Tibial artery (tissue), 4 donors: Measurements from ENCODE around the gene TEDC1.
A peak's percentile ranks its signal among the peaks of the same experiment; 100 is the strongest.

Experiments used
- DNase-seq, 2 donors: peaks; one replicate each; pipeline ENCODE4 v3.0.0-alpha.2; 2019
- H3K27ac ChIP-seq, 2 donors: fragments of 200-600 bp; sonication (generic) in 1 of 2; 1 replicate in 1 of 2; 2 replicates in 1 of 2; pipeline ENCODE4 v1.5.1; 2018 to 2019; ENCODE audit warnings: mild to moderate bottlenecking in 1 of 2
- H3K27me3 ChIP-seq, 2 donors: fragments of 200-600 bp; sonication (generic) in 1 of 2; one replicate each; pipeline versions ENCODE4 v1.5.1 to v1.6.0; 2016 to 2019
- H3K36me3 ChIP-seq, 3 donors: fragments of 200-600 bp; sonication (generic) in 2 of 3; one replicate each; pipeline ENCODE4 v1.5.1; 2016 to 2019; ENCODE audit warnings: mild to moderate bottlenecking in 2 of 3
- H3K4me1 ChIP-seq, 4 donors: fragments of 200-600 bp; sonication (generic) in 2 of 4; 1 replicate in 3 of 4; 2 replicates in 1 of 4; pipeline ENCODE4 v1.5.1; 2016 to 2019
- H3K4me3 ChIP-seq, 2 donors: fragments of 200-600 bp; sonication (generic) in 1 of 2; 1 replicate in 1 of 2; 2 replicates in 1 of 2; pipeline ENCODE4 v1.5.1; 2018 to 2019; ENCODE audit warnings: mild to moderate bottlenecking in 2 of 2
- H3K9me3 ChIP-seq, 3 donors: fragments of 200-600 bp; sonication (generic) in 1 of 3; one replicate each; pipeline ENCODE4 v1.5.1; 2016 to 2019
- intact Hi-C: fragments of 100-400 bp; cut with DNase I; formaldehyde crosslinking; loops from one replicate; pipeline ENCODE4 v1.15.0; 2023; ENCODE audit warnings: low total_unique reads
- TF ChIP-seq, protein P1 (sequence below), 2 experiments: fragments of 200-600 bp in 1 of 2; fragments of 450-650 bp in 1 of 2; IDR thresholded peaks; one replicate each; pipeline ENCODE4 v1.5.1; 2017 to 2019; ENCODE audit warnings: antibody characterized with exemption in 2 of 2, mild to moderate bottlenecking in 1 of 2, moderate library complexity in 1 of 2

Gene TEDC1

DNA sequence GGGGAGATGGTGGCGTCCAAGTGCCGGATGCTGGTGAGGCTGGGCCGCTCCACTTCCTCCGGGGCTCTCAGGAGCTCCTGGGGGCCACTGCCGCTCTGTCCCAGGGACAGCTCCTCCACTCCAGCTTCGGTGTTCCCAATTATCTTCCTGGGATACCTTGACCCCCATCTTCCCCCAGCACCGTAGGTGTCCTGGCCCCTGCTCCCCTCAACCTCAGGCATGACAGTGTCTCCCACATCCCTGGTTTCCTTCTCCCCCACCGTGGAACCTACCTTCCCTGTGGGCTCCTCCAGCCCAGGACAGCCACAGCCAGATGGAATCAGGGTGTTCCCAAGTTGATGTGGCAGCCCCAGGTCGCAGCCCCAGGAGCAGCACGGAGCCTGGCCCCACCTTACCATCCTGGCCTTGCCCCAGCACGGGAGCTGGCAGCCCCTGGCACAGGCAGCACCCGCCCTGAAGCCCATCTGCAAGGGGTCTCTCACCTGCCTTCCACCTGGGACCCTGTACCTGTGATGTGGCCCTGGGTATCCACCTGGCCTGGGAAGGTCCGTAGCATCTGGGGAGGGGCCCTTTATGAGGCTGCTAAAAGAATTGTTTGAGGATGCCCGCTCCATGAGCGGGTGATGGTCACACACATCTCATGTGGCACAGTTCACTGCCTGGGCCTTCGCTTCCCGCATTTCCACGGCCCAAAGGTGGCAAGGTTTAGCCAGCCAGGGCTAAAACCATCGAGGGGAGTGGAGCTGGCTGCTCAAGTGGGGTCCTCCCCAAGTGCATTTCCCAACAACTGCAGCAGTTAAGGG lies 39.4 kb downstream of the TEDC1 start:
- Histone ChIP-seq H3K27ac (no peak overlapping the region), H3K9me3 (no peaks in the 10 kb centered on the region), H3K4me3 (no peak overlapping the region), H3K36me3 (peaks cover 0 to 8% (median 4%) of the 10 kb centered on the region in 3 donors), H3K4me1 (peaks cover 0 to 39% (median 33%) of the 10 kb centered on the region in 4 donors), H3K27me3 (peaks cover 0 to 68% of the 10 kb centered on the region in 2 donors)
- intact Hi-C loops = loop anchor here (2.0 kb wide), 2 partner anchors 160 to 324 kb away; no protein-coding TSS in a partner anchor
- no peak for DNase-seq
- TF ChIP-seq, protein P1, sequence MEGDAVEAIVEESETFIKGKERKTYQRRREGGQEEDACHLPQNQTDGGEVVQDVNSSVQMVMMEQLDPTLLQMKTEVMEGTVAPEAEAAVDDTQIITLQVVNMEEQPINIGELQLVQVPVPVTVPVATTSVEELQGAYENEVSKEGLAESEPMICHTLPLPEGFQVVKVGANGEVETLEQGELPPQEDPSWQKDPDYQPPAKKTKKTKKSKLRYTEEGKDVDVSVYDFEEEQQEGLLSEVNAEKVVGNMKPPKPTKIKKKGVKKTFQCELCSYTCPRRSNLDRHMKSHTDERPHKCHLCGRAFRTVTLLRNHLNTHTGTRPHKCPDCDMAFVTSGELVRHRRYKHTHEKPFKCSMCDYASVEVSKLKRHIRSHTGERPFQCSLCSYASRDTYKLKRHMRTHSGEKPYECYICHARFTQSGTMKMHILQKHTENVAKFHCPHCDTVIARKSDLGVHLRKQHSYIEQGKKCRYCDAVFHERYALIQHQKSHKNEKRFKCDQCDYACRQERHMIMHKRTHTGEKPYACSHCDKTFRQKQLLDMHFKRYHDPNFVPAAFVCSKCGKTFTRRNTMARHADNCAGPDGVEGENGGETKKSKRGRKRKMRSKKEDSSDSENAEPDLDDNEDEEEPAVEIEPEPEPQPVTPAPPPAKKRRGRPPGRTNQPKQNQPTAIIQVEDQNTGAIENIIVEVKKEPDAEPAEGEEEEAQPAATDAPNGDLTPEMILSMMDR (IDR thresholded peaks at IDR 0.05) = no peak

DNA sequence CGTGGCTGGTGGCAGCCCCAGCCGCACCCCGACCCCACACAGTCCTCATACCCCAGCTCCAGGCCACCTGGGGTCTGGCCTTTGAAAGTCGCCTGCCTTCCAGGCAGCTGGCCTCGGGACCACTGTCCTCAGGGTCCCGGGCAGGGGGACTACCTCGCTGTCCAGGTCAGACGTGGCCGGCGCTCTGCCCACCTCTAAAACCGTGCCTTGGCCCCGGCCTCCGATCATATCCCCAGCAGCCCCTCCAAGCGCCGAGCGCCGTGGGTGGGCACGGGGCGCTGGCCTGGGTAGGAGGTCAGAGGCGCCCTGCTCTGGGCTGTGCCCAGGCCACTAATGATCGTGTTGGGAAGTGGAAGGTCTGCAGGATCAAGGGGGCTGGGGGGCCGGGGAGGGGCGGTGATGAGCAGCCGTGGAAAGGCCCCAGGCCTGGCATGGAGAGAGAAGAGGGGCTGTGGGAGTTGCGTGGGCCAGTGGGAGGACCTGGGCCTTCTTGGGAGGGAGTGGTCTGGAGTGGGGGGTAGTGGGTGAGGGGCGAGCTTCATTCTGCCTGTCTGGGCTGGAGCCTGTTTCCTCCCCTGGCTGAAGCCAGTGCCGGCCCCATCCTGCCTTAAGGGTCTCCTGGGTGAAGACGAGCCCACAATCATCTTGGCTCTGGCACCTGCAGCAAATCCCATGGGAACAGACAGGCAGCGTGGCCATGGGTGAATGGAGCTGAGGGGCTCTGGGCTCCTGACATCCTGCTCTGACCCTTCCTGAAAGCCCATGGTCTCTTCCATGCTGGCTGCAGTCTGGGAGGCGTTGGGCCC lies 40.2 kb downstream of the TEDC1 start:
- Histone ChIP-seq H3K4me1 (peaks cover 0 to 32% (median 27%) of the 10 kb centered on the region in 4 donors), H3K9me3 (no peaks in the 10 kb centered on the region), H3K27ac (no peak overlapping the region), H3K4me3 (no peak overlapping the region), H3K36me3 (peaks cover 0 to 8% (median 4%) of the 10 kb centered on the region in 3 donors), H3K27me3 (peaks cover 0 to 76% of the 10 kb centered on the region in 2 donors)
- TF ChIP-seq, protein P1 (IDR thresholded peaks at IDR 0.05) = no peak
- peak in 1 of 2 donors; percentile 65 for DNase-seq
- intact Hi-C loops = loop anchor here (2.0 kb wide), 2 partner anchors 160 to 324 kb away; no protein-coding TSS in a partner anchor

DNA sequence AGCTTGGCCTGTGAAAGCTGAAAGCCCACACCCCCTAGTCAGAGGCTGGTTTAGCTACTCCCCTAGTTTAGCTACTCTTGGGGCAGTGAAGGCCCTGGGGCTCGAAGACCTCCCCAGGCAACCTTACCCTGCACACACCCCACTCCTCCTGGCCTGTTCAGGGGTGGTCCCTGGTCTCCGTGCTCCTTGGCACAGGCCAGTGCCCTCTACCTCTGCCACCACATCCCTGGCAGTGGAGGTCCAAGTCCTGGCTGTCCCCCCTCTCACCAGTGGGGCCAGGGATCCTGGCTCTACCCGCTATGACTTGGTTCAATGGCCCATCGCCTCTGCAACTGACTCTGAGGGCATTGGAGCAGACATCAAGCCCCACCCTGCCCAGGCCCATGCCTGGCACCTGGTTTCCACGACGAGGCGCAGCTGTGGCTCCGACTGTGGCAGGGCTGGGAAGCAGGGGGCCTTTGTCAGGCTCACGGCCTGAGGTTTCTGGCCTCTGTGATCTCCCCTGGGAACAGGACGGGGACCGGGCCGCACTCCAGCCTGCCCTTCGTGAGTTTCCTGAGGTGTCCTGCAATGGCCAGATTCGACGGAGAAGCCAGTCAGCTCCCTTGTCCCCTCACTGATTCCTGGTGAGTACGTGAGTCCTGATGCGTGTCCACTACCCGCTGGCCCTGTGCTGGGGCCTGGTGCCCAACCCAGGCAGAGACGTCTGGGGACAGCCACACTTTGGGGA lies 41.0 kb downstream of the TEDC1 start:
- peaks cover 0 to 8% (median 4%) of the 10 kb centered on the region in 3 donors for H3K36me3 ChIP-seq
- peaks cover 0 to 80% of the 10 kb centered on the region in 2 donors for H3K27me3 ChIP-seq
- no peak overlapping the region for H3K27ac ChIP-seq
- H3K4me3 ChIP-seq = no peak overlapping the region
- peaks cover 0 to 26% (median 21%) of the 10 kb centered on the region in 4 donors for H3K4me1 ChIP-seq
- intact Hi-C loops = loop anchor here (2.0 kb wide), 2 partner anchors 161 to 325 kb away; no protein-coding TSS in a partner anchor
- TF ChIP-seq, protein P1 (IDR thresholded peaks at IDR 0.05) = no peak
- peak in 1 of 2 donors; percentile 61 for DNase-seq
- no peaks in the 10 kb centered on the region for H3K9me3 ChIP-seq

DNA sequence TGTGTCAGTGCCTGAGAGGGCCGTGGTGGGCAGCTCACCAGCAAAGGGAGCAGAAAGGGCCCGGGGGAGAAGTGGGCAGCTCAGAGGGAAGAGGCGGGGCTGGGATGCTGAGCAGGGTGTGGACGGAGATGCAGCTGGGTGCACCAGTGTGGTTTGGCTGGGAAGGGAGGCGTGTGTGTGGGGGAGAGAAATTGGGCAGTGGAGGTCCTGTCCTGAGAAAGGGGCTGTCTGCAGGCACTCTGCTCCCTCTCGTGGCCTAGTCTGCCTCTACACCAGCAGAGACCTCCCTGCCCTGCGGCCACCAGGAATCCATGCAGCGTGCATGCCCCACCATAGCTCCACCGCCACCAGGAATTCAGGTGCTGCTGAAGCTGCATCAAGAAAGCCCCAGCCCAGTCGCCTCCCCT lies 41.7 kb downstream of the TEDC1 start:
- Histone ChIP-seq H3K27me3 (peaks cover 0 to 80% of the 10 kb centered on the region in 2 donors), H3K9me3 (no peaks in the 10 kb centered on the region), H3K4me3 (no peak overlapping the region), H3K36me3 (peaks cover 0 to 8% (median 4%) of the 10 kb centered on the region in 3 donors), H3K27ac (no peak overlapping the region), H3K4me1 (peaks cover 0 to 21% (median 15%) of the 10 kb centered on the region in 4 donors)
- intact Hi-C loops = no loop called here
- peak in 1 of 2 donors; percentile 57 for DNase-seq
- TF ChIP-seq, protein P1 (IDR thresholded peaks at IDR 0.05) = no peak

DNA sequence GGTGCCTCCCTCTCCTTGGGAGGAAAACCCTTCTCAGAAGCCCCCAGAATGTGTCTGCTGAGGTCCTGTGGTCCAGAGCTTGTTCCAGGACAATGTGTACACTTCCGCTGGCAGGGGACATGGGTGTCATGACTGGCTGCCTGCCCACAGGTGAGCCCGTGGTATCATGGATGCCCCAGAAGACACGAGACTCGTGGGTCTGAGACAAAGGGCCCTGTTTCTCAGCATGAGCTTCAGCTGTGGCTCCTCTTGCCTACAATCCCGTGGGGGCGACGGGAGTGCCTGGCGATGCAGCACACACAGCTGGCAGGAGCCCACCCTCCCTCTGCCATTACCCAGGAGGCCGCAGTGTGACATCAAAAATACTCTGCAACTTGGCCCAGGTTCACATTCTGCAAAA lies 42.3 kb downstream of the TEDC1 start:
- H3K36me3 ChIP-seq = peaks cover 0 to 8% (median 4%) of the 10 kb centered on the region in 3 donors
- TF ChIP-seq, protein P1 (IDR thresholded peaks at IDR 0.05) = no peak
- peaks cover 0 to 18% (median 12%) of the 10 kb centered on the region in 4 donors for H3K4me1 ChIP-seq
- no peaks in the 10 kb centered on the region for H3K9me3 ChIP-seq
- no peak overlapping the region for H3K27ac ChIP-seq
- intact Hi-C loops = no loop called here
- peaks cover 0 to 85% of the 10 kb centered on the region in 2 donors for H3K27me3 ChIP-seq
- no peak overlapping the region for H3K4me3 ChIP-seq
- peak in 1 of 2 donors; percentile 55 for DNase-seq
